NCI-H2107 treated with DMSO at 0.1 percent for 48 hours (cell line): ENCODE data around the gene SLC35C1.
"Not testable (repeated sequence)": the region's sequence is repeated elsewhere in the genome, so short reads cannot be mapped to it uniquely, and the experiment has no call there.

ENCODE experiments used
- DNase-seq: peaks from one replicate; lab custom pipeline; 2025; ENCODE audit not compliant: unreplicated experiment; lab: John Stamatoyannopoulos, UW

The SLC35C1 gene

DNA sequence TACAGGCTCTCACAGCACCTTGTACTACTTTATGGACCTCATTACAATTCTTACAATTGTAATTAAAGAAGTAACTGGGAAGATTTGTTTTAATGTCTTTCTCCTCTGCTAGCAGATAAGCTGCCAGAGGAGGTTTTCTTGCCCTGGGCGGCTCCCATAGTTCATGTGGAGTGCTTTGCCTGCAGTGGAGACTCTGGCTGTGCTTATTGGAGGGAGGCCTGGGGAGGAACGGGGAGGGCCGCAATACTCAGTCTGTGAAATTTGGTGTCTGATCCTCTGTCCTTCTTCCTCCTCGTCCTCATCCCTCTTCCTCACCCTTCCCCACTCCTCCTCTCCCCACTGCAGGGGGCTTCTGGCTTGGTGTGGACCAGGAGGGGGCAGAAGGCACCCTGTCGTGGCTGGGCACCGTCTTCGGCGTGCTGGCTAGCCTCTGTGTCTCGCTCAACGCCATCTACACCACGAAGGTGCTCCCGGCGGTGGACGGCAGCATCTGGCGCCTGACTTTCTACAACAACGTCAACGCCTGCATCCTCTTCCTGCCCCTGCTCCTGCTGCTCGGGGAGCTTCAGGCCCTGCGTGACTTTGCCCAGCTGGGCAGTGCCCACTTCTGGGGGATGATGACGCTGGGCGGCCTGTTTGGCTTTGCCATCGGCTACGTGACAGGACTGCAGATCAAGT, 5.6 kb downstream of the SLC35C1 start:
- no peak for DNase-seq

DNA sequence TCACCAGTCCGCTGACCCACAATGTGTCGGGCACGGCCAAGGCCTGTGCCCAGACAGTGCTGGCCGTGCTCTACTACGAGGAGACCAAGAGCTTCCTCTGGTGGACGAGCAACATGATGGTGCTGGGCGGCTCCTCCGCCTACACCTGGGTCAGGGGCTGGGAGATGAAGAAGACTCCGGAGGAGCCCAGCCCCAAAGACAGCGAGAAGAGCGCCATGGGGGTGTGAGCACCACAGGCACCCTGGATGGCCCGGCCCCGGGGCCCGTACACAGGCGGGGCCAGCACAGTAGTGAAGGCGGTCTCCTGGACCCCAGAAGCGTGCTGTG, 6.1 kb downstream of the SLC35C1 start:
- no peak for DNase-seq

DNA sequence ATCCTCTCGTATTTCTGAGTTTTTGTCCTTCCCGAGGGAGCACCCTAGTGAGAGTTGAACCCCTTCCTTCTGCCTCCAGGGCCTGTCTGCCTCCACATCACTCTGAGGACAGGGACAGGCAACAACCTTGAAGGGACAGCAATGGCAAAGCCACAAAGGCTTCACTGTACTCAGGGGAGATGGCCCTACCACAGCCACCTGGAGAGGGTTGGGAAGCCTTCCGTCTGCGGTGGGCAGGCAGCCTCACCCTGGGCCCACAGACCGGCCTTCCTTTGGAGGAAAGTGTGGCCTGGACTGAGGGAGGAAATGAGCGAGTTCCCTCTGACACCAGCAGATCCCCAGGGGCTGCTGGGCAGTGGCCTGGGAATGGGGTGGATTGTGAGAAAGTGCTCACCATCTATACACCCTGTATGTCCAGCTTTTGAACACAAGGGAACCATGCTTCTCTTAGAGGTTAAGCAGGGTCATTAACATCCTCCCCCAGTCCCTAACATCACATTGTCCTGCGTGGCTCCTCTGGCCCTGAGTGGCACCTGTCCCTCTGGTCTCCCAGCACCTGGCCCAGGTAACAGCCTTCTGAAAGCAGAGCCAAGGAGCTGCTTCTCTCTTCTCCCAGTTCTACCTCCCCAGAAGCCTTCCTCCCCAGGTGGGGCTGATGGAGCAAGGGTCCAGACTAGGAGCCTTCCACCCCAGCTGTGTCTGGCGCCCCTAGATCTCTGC, 6.8 kb downstream of the SLC35C1 start:
- no peak for DNase-seq

DNA sequence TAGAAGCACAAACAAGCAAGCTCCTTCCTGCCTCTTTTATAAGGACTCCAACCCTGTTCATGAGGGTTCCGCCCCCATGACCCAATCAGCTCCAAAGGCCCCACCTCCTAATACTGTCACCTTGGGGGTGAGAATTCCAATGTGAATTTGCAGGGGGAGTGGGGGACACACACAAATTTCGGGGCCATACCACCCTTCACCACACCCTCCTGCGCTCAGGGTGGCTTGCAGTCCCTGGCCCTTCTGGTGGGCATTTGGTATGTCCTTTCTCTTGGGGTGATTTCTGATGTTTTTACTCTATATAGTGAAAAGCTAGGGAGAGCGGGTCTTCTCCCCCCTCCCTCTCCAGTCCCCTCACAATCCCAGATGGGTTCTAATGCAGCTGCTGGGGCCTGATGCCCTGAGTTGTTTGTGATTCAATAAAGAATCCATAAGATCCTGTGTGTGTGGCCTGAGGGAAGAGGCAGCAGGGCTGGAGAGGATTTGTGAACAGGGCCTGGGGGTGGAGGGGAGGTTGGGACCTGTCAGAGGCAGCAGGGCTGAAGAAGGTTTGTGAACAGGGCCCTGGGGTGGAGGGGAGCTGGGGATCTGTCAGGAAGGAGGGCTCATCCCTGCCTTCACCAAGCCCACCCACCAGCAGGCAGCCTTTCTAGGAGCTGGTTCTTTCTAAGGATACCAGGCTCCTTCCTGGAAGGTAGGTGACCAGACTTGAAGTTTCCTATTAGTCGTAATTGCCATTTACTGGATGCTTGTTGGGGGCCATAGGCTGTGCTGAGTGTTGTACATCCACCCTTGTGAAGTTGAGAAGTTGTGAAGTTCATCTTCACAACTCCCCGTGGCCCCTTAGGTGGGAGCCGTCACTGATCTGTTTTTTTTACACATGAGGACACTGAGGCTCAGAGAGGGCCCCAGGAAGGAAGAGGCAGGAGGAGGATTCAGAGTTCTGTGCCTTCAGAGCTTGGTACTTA, 7.9 kb downstream of the SLC35C1 start:
- no peak for DNase-seq

DNA sequence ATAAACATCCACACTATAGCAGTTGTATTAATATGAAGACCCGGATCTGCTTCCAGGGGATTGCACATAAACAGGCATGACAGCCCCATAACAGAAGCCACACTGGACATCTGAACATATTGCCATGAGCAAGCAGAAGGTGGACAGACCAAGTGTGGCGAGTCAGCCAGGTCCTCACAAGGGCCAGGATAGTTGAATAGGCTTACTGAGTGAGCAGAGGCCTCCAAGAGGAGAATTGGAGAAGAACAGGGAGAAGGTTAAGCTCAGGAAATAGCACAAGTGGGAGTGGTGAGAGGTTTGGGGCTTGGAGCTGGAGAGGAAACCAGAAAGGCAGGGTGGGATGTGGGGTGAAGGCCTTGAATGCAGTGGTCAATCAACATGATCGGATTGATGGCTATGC, 10.8 kb downstream of the SLC35C1 start:
- DNase-seq: no peak

DNA sequence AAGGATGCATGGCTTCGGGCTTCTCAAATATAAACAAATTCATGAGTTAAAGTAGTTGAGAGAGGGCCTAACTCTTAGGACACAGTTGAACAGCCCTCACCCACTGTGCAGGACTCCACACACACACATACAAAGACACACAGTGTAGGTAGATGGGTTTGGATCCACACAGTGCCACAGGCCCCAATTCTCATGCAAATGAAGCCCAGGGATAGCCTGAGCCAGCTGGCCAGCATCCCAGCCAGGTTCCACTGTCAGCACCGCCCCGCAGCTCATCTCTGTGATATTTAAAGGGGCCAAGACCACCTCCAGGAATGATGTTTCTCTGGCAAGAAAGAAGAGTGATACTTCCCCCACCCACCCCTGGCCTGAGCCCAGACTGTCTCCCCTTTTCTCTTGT, 11.7 kb downstream of the SLC35C1 start:
- no peak for DNase-seq

DNA sequence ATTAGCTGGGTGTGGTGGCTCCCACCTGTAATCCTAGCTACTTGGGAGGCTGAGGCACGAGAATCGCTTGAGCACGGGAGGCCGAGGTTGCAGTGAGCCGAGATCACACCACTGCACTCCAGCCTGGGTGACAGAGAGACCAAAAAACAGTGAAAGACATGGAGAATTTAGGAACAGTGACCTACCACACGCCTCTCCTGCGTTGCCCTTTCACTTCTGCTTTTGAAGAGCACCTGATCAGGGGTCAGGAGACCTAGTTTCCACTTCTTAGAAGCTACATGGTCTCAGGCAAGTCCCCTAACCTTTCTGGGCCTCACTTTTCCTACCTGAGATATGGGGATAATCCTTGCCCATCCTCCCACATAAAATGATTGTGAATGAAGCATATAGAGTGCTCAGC, 12.2 kb downstream of the SLC35C1 start:
- DNase-seq: no peak

DNA sequence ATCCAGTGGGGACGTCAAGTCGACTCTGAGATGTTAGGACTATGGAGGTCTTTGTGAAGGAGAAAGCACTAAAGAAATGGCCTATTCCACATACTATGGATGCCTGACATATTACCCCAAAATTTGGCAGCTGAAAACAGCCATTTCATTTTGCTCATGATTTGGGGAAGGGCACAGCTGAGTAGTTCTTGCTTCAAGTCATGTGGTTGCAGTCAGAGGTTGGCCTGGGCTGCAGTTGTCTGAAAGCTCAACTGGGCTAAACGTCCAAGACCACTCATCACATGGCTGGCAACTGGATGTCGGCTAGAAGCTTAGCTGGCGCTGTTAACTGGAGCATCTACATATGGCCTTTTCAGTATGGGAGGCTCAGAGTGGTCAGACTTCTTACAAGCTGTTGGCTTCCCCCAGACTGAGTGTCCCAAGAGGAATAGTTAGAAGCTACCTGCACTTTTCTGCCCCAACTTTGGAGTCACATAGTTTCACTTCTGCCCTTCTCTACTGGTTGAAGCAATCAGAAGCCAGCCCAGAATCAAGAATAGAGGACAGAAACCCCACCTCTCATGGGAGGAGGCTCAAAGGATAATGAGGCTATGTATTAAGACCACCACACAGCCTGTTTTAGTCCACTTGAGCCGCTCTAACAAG, 14.1 kb downstream of the SLC35C1 start:
- no peak for DNase-seq

DNA sequence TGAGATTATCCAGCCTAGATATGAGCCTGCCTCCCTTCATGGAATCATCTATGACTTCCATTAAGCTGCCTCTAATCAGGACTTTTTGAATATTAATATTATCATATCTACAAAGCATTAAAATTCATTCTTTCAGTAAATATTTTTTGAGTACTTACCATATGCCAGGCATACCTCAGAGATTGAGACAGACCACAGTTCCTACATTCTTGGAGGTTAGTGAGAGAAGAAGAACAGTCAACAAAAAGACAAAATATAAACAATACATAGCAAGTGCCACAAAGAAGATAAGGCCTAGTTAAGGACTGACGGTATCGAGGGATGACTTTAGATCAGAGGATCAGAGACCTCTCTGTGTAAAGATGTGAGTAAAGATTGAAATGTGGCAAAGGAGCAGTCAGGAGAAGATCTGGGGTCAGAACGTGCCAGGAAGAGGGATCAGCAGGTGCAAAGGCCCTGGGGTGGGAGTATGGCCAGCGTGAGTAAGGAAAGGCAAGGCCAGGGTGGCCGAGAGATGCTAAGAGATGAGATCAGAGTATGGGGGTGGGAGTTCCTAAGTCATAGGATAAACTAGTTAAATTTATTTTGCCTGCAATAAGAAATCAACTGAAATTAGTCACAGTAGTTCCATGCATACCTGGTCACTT, 15.4 kb downstream of the SLC35C1 start:
- DNase-seq: no peak

DNA sequence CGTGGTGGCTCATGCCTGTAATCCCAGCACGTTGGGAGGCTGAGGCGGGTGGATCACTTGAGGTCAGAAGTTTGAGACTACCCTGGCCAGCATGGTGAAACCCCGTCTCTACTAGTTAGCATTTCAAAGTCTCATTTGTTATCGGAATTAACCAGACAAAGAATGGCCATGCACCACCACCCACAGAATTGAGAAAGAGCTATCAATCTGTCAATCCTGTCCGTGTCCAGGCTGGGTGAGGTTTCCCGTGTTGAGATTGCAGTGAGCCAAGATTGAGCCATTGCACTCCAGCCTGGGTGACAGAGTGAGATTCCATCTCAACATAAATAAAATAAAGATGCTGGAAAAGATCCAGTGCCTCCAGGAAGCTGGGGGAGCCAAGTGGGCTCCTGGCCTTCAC, 21.5 kb downstream of the SLC35C1 start:
- DNase-seq: not testable (repeated sequence)

DNA sequence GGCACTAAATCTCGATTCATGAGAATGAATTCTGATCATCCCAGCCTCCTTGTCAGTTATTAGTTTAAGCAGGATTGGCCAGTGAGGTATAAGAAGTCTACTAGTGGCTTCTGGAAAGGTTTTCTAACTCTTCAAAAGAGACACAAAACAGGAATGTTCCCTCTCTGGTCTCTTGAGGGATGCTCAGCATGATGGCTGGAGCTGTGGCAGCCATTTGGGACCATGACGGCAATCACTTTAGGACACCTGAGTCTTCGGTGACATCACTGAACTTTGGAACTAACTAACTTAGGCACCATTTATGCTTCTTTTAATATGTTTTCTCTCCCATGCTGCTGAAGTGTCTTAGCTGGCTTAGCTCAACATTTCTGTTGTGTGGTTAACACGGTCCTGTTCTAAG, 22.2 kb downstream of the SLC35C1 start:
- no peak for DNase-seq

DNA sequence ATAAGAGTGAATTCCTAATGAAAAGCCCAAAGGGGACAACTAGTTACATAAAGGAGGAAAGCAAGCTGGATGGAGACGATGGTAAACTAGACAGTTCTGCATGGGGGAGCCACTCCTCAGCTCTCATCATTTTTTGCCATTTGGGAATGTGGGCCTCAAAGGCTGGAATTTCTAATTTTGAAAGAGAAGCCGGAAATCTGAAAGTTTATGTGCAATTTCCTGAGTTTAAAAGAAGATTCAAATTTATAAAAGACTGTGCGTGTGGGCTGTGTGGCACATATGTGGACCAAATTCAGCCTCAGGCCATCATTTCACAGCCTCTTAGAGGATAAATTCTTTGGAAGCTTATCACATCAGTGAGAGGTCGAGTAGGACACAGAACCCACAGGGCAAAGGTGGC, 24.0 kb downstream of the SLC35C1 start:
- DNase-seq: no peak

DNA sequence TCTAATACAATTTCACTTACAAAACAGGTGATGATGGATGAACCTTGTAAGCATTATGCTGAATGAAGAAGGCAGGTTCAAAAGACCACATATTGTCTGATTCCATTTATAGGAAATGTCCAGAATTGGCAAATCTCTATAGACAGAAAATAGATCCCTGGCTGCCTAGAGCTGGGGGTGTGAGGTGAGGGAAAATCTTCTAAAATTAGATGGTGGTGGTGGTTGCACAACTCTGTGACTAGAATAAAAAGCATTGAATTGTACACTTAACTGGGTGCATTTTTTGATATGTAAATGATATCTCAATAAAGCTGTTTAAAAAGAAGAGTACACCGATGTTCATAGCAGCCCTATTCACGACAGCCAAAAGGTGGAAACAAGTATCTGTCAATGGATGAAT, 25.6 kb downstream of the SLC35C1 start:
- DNase-seq: no peak

DNA sequence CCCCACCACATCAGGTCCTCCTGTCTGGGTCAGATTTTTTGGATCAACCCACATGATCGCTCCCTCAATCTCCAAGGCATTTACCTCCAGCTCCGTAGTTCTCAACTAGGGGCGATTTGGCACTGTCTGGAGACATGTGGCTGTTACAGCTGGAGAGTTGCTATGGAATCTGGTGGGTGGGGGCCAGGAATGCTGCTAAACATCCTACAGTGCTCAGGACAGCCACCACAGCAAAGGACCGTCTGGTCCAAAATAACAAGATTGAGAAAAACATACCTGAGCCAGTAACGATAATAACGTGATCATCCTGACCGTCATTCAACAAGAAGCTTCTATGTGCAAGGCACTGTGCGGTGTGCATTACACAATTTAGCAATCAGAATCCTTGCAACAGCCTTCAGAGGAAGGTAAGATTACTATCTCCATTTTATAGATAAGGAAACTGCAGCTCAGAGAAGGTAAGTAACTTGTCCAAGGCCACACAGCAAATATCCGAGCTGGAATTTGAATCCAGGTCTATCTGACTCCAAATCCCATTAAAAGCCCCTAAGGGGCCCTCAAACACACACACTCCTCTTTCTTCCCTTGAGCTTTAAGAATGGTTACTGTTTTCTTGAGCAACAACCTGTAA, 28.0 kb downstream of the SLC35C1 start:
- DNase-seq: no peak

DNA sequence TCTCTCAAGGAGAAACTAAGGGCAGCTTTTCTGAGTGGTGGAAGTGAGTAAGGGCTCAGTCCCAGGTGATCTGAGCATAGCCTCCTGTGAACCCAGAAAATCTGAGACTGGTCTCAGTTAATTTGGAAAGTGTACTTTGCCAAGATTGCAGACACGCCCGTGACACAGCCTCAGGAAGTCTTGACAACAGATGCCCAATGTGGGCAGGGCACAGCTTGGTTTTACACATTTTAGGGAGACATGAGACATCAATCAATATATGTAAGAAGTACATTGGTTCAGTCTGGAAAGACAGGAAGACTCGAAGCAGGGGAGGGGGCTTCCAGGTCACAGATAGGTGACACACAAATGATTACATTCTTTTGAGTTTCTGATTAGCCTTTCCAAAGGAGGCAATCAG, 28.8 kb downstream of the SLC35C1 start:
- DNase-seq: no peak

DNA sequence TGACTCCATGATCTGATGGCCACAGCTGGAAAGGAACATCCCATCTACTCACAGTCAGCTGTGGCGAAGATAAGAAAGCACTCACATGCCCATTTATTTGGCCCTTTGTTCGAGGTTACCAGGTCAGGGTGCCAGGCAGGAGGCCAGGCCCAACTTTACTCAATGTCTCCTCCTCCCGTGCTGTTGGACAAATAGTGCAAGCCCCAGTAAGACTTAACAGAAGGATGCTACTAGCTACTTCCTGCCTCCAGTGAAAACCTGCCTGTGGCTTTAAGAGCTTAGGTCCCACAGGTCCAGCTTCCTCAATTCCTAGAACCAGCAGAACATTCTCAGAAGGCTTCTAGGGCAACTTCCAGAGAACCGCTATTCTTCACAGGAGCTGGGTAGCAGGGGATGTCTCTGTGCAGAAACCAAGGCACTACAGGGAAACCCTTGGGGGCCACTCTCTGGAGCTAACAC, 29.4 kb downstream of the SLC35C1 start:
- DNase-seq: no peak

DNA sequence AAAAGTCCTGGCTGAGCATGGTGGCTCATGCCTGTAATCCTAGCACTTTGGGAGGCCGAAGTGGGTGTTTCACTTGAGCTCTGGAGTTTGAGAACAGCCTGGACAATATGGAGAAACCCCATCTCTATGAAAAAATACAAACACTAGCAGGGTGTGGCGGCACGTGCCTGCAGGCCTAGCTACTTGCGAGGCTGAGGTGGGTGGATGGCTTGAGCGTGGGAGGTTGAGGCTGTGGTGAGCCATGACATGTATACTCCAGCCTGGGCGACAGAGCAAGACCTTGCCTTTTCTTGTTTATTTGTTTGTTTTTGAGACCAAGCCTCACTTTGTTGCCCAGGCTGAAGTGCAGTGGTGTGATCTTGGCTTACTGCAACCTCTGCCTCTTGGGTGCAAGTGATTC, 34.3 kb downstream of the SLC35C1 start:
- no peak for DNase-seq

DNA sequence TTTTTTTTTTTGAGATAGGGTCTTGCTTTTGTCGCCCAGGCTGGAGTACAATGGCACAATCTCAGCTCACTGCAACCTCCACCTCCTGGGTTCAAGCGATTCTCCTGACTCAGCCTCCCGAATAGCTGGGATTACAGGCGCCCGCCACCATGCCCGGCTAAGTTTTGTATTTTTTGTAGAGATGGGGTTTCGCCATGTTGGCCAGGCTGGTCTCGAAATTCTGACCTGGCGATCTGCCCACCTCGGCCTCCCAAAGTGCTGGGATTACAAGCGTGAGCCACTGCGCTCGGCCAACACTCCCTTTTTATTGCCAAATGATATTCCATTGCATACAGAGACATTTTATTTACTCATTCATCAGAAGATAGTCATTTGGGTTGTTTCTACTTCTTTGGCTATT, 35.3 kb downstream of the SLC35C1 start:
- not testable (repeated sequence) for DNase-seq

DNA sequence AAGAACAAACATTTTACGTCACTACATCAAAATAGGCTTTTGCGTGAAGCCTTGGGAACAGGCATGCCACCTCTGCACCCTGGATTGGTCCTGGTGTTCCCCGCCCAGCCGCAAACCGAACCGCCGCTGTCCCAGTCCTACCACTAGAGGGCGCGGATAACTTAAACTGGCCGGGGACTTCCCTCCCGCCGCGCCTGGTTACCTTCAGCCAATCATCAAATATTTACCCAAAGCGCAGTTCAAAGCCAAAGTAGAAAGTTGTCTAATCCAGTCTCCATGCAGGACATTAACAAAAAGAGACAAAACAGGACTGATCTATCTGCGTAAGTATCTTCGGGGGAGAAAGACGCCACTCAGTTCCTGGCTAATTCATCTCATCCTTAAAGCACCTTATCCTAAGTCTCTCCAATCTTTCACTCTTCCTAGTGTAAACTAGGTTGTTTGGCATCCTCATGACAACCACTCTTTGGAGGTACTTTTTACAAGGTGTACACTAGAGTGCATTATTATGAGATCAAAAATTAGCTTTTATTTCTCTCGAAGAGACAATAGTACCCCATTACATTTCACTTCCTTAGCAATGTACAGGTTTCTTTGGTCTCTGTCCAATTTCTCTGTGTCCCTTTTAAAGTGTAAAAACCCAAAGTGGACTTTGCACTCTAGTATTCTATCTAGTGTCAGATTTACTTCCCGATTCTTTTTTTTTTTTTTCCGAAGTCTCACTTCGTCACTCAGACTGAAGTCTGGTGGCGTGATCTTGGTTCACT, 38.4 kb downstream of the SLC35C1 start:
- peak; percentile 68 for DNase-seq
